Body of pancreas (tissue), 4 donors: ENCODE data around the gene MVP.

Experiments used
- CTCF ChIP-seq, 7 experiments: fragments of 450-650 bp in 4 of 7; fragments of 200-600 bp in 3 of 7; sonication (generic) in 3 of 7; IDR thresholded peaks; one replicate each; pipeline ENCODE4 v1.5.1; 2016 to 2019; ENCODE audit warnings: antibody characterized with exemption in 7 of 7
- POLR2A ChIP-seq, 3 donors: fragments of 450-650 bp; IDR thresholded peaks; one replicate each; pipeline ENCODE4 v1.6.1; 2016; ENCODE audit warnings: antibody characterized with exemption in 3 of 3, mild to moderate bottlenecking in 2 of 3

GRCh38 chr16:29854520-29855100 is 34.3 kb downstream of the MVP start:
- TF ChIP-seq CTCF (IDR thresholded peaks at IDR 0.05) (no peak), POLR2A (IDR thresholded peaks at IDR 0.05) (no peak)
